ENCODE data around the gene NPAS3.

NPAS3 gene

GRCh38 chr14:33814010-33814409 is 875.3 kb downstream of the NPAS3 start:
- H3K4me2 ChIP-seq: no peak overlapping the region
- no peaks in the 10 kb centered on the region for H3K27me3 ChIP-seq
- TF ChIP-seq Cebpa-rat (IDR thresholded peaks at IDR 0.05): no peak

GRCh38 chr14:33833706-33834465 is 895.2 kb downstream of the NPAS3 start:
- Histone ChIP-seq H3K4me1 (no peaks in the 10 kb centered on the region), H3K27ac (no peak overlapping the region), H3K27me3 (no peaks in the 10 kb centered on the region), H3K9ac (no peak overlapping the region), H3K4me2 (no peak overlapping the region), H3K9me3 (replicated peaks in 1 of 11) (no peaks in the 10 kb centered on the region), H3K36me3 (no peaks in the 10 kb centered on the region), H3K4me3 (no peak overlapping the region), H4K20me1 (no peaks in the 10 kb centered on the region)
- TF ChIP-seq Cebpa-rat (IDR thresholded peaks at IDR 0.05): no peak

More at GRCh38 chr14:33814010-33814409, 875.3 kb downstream of the NPAS3 start:
- H3K4me1 ChIP-seq: no peaks in the 10 kb centered on the region
- no peak overlapping the region for H3K27ac ChIP-seq
- no peak overlapping the region for H3K9ac ChIP-seq
- H3K4me3 ChIP-seq: no peak overlapping the region
- H4K20me1 ChIP-seq: no peaks in the 10 kb centered on the region
- no peaks in the 10 kb centered on the region for H3K9me3 ChIP-seq (replicated peaks in 1 of 11)
- no peaks in the 10 kb centered on the region for H3K36me3 ChIP-seq

DNA sequence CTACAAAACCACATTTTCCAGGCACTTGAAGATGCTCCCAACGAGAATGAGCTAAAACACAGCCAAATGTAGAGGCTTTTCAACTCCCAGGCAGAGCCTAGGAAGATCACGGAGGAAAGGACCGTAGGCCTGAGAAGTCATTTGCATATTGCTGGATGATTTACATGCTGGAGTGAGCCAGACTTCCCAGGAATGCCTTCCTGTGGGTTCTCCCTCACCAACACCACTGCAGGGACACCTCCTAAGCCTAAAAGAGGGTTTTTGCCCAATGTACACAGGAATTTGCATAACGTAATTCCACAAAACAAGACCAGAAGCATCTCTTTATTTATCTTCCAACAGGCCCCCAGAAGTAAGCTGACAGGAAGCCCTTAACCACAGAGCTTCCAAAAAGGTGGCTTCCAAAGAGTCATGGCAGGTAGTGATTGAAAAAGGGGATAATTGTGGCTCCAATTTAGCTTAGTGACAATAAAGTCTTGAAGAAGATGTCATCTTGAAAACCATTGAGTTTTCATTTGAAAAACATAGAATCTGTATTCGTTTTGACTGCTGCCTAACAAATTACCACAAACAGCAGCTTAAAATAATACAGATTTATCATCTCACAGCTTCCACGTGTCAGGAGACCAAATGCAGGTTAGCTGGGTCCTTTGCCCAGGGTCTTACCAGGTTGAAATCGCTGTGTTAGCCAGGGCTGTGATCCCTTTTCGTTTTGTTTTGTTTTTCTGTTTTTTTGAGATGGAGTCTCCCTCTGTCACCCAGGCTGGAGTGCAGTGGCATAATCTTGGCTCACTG is 896.0 kb downstream of the NPAS3 start:
- Histone ChIP-seq H3K27me3 (no peaks in the 10 kb centered on the region), H3K9ac (no peak overlapping the region), H3K9me3 (replicated peaks in 1 of 11) (no peaks in the 10 kb centered on the region), H3K4me1 (no peaks in the 10 kb centered on the region), H3K4me2 (no peak overlapping the region), H3K4me3 (no peak overlapping the region), H3K36me3 (no peaks in the 10 kb centered on the region), H3K27ac (no peak overlapping the region), H4K20me1 (no peaks in the 10 kb centered on the region)
- TF ChIP-seq Cebpa-rat (IDR thresholded peaks at IDR 0.05): no peak

DNA sequence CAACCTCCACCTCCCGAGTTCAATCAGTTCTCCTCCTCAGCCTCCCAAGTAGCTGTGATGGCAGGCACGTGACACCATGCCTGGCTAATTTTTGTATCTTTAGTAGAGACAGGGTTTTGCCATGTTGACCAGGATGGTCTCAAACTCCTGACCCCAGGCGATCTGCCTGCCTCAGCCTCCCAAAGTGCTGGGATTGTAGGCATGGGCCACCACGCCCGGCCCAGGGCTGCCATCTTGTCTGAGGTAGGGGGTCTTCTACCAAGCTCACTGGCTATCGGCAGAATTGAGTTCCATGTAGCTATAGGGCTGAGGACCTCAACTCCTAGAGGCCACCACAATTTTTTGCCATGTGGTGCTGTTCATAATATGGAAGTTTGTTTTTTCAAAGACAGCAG is 896.6 kb downstream of the NPAS3 start:
- no peak for TF ChIP-seq Cebpa-rat (IDR thresholded peaks at IDR 0.05)
- Histone ChIP-seq H3K9me3 (replicated peaks in 1 of 11) (no peaks in the 10 kb centered on the region), H4K20me1 (no peaks in the 10 kb centered on the region), H3K9ac (no peak overlapping the region), H3K27ac (no peak overlapping the region), H3K4me1 (no peaks in the 10 kb centered on the region), H3K27me3 (no peaks in the 10 kb centered on the region), H3K36me3 (no peaks in the 10 kb centered on the region), H3K4me2 (no peak overlapping the region), H3K4me3 (no peak overlapping the region)

GRCh38 chr14:33835677-33836076 is 897.0 kb downstream of the NPAS3 start:
- H3K27ac ChIP-seq: no peak overlapping the region
- H3K4me3 ChIP-seq: no peak overlapping the region
- H3K4me2 ChIP-seq: no peak overlapping the region
- no peaks in the 10 kb centered on the region for H3K4me1 ChIP-seq
- no peaks in the 10 kb centered on the region for H3K9me3 ChIP-seq (replicated peaks in 1 of 11)
- no peaks in the 10 kb centered on the region for H3K27me3 ChIP-seq
- H3K9ac ChIP-seq: no peak overlapping the region
- no peak for TF ChIP-seq Cebpa-rat (IDR thresholded peaks at IDR 0.05)
- H4K20me1 ChIP-seq: no peaks in the 10 kb centered on the region
- no peaks in the 10 kb centered on the region for H3K36me3 ChIP-seq

DNA sequence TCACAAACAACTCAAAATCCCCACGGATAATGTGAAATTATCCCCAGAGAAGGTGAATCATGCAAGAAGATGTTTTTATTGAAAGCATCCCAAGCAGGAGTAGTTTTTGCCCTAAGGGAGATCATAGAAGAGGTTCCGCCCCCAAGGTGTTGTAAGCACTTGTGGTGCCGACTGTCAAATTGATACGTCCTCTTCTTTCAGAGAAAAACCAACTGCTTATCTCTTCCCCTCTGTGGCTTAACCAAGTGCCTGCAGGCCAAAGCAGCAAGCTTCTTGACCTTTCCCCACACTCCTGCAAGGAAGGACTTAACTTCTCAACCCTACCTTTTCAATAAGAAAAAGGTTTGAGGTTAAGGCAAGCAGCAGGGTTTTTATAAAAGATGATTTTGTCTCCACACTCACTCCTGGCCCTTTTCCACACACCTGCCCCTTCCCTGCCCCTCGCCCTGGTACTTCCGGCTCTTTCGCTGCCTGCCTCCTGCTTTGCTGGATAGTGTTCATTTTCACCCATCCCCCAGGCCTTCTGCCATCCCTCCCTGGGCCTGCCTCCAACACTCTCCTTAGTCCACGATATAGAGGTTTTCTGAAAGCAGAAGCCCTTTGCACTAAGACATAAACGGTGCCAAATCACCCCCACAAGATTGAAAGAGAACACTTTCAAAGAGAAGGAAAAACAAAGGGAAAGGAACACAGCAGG is 897.7 kb downstream of the NPAS3 start:
- H3K4me2 ChIP-seq: no peak overlapping the region
- TF ChIP-seq Cebpa-rat (IDR thresholded peaks at IDR 0.05): no peak

GRCh38 chr14:33836900-33837577 is 898.4 kb downstream of the NPAS3 start:
- Histone ChIP-seq H3K4me3 (no peak overlapping the region), H3K36me3 (no peaks in the 10 kb centered on the region), H3K9me3 (replicated peaks in 1 of 11) (no peaks in the 10 kb centered on the region), H4K20me1 (no peaks in the 10 kb centered on the region), H3K4me1 (no peaks in the 10 kb centered on the region), H3K4me2 (no peak overlapping the region), H3K9ac (no peak overlapping the region), H3K27ac (no peak overlapping the region), H3K27me3 (no peaks in the 10 kb centered on the region)
- no peak for TF ChIP-seq Cebpa-rat (IDR thresholded peaks at IDR 0.05)

More for the DNA sequence above, 897.7 kb downstream of the NPAS3 start:
- Histone ChIP-seq H3K4me1 (no peaks in the 10 kb centered on the region), H3K9ac (no peak overlapping the region), H3K4me3 (no peak overlapping the region), H3K9me3 (replicated peaks in 1 of 11) (no peaks in the 10 kb centered on the region), H4K20me1 (no peaks in the 10 kb centered on the region), H3K27me3 (no peaks in the 10 kb centered on the region), H3K27ac (no peak overlapping the region), H3K36me3 (no peaks in the 10 kb centered on the region)

GRCh38 chr14:33837943-33838683 is 899.4 kb downstream of the NPAS3 start:
- Histone ChIP-seq H4K20me1 (no peaks in the 10 kb centered on the region), H3K27ac (no peak overlapping the region), H3K4me2 (no peak overlapping the region), H3K36me3 (no peaks in the 10 kb centered on the region), H3K9ac (no peak overlapping the region), H3K27me3 (no peaks in the 10 kb centered on the region), H3K4me1 (no peaks in the 10 kb centered on the region), H3K9me3 (replicated peaks in 1 of 11) (no peaks in the 10 kb centered on the region), H3K4me3 (no peak overlapping the region)
- no peak for TF ChIP-seq Cebpa-rat (IDR thresholded peaks at IDR 0.05)

Measured in BLaER1 treated with 17β-estradiol and CSF1 and Interleukin-3, amounts not matched to agents 10 nM and 100 nM (cell line).